ENCODE data around the gene PBXIP1.

The PBXIP1 gene

DNA sequence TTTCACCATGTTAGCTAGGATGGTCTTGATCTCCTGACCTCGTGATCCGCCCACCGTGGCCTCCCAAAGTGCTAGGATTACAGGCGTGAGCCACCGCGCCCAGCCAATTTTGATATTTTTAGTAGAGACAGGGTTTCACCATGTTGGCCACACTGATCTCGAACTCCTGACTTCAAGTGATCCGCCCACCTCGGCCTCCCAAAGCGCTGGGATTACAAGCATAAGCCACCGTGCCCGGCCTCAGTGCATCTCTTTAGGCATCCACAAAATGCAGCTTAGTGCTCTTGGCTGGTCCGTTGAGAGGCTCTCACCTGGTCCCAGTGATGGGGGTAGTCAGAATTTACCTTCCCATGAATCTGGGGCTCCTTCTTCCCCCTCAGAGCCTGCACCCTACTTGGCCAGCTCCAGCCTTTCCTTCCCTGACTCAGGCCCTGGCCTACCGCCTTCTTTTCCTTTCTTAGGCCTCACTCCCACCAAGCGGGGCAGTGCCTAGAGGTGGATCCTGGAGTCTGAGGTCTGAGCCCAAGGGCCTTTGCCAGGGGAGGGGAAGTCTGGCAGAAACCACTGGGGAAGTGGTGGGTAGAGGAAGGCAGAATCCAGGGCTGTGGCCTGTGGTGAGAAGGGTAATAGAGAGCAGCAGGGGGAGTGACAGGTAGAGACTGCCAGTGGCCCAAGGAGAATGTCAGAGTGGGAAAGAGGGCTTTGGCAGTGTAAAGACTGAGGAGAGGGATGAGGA is 41.2 kb upstream of the PBXIP1 start:
- no peak for TF ChIP-seq FOXP2 (optimal IDR thresholded peaks at IDR 0.05; ENCODE audit: borderline replicate concordance, extremely low read depth, extremely low read length, insufficient read depth)
- TF ChIP-seq SIN3A (IDR thresholded peaks at IDR 0.05; ENCODE audit: borderline replicate concordance, insufficient read depth, low read length), result no peak
- no peak for TF ChIP-seq POLR2AphosphoS5 (IDR thresholded peaks at IDR 0.05; ENCODE audit: low read depth, low read length)
- no peak for TF ChIP-seq TAF1 (IDR thresholded peaks at IDR 0.05; ENCODE audit: borderline replicate concordance, insufficient read depth, low read length)
- TF ChIP-seq, protein P1, sequence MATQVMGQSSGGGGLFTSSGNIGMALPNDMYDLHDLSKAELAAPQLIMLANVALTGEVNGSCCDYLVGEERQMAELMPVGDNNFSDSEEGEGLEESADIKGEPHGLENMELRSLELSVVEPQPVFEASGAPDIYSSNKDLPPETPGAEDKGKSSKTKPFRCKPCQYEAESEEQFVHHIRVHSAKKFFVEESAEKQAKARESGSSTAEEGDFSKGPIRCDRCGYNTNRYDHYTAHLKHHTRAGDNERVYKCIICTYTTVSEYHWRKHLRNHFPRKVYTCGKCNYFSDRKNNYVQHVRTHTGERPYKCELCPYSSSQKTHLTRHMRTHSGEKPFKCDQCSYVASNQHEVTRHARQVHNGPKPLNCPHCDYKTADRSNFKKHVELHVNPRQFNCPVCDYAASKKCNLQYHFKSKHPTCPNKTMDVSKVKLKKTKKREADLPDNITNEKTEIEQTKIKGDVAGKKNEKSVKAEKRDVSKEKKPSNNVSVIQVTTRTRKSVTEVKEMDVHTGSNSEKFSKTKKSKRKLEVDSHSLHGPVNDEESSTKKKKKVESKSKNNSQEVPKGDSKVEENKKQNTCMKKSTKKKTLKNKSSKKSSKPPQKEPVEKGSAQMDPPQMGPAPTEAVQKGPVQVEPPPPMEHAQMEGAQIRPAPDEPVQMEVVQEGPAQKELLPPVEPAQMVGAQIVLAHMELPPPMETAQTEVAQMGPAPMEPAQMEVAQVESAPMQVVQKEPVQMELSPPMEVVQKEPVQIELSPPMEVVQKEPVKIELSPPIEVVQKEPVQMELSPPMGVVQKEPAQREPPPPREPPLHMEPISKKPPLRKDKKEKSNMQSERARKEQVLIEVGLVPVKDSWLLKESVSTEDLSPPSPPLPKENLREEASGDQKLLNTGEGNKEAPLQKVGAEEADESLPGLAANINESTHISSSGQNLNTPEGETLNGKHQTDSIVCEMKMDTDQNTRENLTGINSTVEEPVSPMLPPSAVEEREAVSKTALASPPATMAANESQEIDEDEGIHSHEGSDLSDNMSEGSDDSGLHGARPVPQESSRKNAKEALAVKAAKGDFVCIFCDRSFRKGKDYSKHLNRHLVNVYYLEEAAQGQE (IDR thresholded peaks at IDR 0.05; ENCODE audit: insufficient read depth in 1 of 2, low read depth in 2 of 2, low read length in 2 of 2), result no peak

DNA sequence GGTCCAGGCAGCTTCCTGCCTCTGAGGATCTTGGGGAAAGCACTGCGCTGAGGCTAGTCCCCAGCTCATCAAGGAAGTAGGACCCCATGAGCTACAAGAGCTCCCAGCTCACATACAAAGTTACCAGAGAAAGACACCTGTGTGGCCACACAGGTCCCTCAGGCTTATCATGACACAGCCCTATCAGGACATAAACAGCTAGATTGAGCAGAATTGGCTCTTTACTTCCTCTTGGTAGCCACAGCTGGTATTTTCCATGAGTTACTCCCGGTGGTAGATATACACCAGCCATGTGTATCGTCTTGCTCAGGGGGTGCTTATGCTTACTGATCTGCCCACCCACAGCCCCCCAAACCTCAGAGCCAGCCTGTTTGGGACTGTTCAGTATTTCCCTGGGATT is 38.7 kb upstream of the PBXIP1 start:
- TF ChIP-seq SIN3A (IDR thresholded peaks at IDR 0.05; ENCODE audit: borderline replicate concordance, insufficient read depth, low read length), result no peak

DNA sequence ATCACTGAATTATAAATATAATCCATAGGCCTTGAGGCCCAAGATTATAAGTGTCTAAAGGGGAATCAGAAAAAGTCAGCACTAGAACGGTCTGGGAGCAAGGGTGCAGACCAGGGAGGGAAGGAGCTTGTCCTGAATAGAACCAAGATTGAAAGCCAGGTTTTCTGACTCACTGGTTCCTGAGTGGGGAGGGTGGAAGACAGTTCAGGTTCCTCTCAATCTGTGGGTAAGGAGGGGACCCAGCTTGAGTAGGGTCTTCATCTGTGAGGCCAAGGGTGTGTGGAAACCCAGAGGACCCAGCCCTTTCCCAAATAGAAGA is 38.3 kb upstream of the PBXIP1 start:
- TF ChIP-seq FOXP2 (optimal IDR thresholded peaks at IDR 0.05; ENCODE audit: borderline replicate concordance, extremely low read depth, extremely low read length, insufficient read depth) (no peak), TAF1 (IDR thresholded peaks at IDR 0.05; ENCODE audit: borderline replicate concordance, insufficient read depth, low read length) (no peak), POLR2AphosphoS5 (IDR thresholded peaks at IDR 0.05; ENCODE audit: low read depth, low read length) (no peak), SIN3A (IDR thresholded peaks at IDR 0.05; ENCODE audit: borderline replicate concordance, insufficient read depth, low read length) (no peak)
- TF ChIP-seq, protein P1 (IDR thresholded peaks at IDR 0.05; ENCODE audit: insufficient read depth in 1 of 2, low read depth in 2 of 2, low read length in 2 of 2), result no peak

DNA sequence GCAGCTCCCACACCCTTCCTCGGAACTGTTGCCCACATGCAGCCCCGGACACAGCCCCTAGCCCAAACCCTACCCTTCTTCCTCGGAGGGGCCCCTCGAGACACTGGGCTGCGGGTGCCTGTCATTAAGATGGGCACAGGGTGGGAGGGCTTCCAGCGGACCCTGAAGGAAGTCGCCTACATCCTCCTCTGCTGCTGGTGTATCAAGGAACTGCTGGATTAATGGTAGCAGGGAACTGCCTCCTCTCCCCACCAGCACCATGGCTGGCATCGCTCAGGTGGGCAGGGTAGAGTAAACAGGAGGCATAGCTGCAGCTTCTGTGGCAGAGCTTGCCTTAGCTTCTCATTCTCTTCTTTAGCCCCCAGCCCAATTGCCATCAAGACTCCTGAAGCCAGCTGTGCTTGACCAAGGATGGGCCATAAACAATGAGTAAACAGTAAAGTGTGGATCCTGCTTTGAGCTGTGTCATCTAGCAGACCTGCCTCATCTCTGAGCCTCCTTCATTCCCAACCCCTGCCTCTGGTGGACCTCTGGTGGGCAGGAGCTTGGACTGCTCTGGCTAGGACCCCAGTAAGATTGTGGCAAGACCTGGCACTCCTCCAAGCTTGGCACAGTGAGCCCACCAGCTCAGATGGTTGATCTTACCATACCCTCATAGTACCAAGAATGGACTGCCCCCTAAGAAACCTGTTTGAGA is 37.8 kb upstream of the PBXIP1 start, which contains the start of gene LENEP:
Gene LENEP, plus strand, starts transcription at position 15 of the 697 bp plus-strand sequence. Its CDS starts 22 bp downstream, at position 37.
- TF ChIP-seq POLR2AphosphoS5 (IDR thresholded peaks at IDR 0.05; ENCODE audit: low read depth, low read length) (no peak; the same call in 1 of the 2 replicates), TAF1 (IDR thresholded peaks at IDR 0.05; ENCODE audit: borderline replicate concordance, insufficient read depth, low read length) (no peak), SIN3A (IDR thresholded peaks at IDR 0.05; ENCODE audit: borderline replicate concordance, insufficient read depth, low read length) (no peak), FOXP2 (optimal IDR thresholded peaks at IDR 0.05; ENCODE audit: borderline replicate concordance, extremely low read depth, extremely low read length, insufficient read depth) (no peak)
- TF ChIP-seq, protein P1 (IDR thresholded peaks at IDR 0.05; ENCODE audit: insufficient read depth in 1 of 2, low read depth in 2 of 2, low read length in 2 of 2), result no peak

DNA sequence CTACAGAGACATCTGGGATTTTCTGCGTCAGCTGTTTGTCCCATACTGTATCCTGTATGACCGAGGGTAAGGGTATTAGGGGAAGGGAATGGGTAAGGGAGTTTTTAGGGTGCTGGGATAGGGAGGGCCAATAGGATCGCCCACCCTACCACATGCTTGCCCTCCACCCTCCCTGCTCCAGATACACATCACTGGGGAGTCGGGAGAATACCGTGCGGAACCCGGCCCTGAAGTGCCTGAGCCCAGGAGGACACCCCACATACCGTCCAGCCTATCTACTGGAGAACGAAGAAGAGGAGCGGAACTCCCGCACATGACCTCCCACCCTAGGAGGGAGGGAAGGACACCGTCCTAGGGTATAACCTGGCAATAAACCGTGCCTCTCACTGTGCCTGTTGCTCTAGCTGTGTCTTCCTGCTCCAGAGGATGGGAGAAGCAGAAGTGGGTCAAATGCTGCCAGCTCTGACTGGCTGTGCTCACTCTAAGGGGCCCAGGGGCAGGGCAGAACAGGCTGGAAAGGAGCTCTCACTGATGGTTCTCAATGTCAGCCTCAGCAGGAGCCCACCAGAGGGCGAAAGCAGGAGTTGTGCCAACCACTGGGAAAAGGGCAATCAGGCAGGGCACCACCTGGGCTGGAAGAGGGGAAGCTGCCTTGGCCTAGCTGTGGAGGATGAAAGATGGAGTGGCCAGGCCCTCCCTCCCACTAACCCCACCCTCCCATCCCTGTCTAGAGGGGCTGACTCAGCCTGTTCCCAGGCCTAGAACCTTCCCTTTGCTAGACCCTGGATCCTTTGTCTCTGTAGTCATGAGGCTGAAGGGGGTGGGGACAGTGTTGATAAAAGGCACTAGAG is 37.0 kb upstream of the PBXIP1 start:
- peak; percentile 76 for TF ChIP-seq POLR2AphosphoS5 (IDR thresholded peaks at IDR 0.05; ENCODE audit: low read depth, low read length)
- no peak for TF ChIP-seq TAF1 (IDR thresholded peaks at IDR 0.05; ENCODE audit: borderline replicate concordance, insufficient read depth, low read length)
- TF ChIP-seq, protein P1 (IDR thresholded peaks at IDR 0.05; ENCODE audit: insufficient read depth in 1 of 2, low read depth in 2 of 2, low read length in 2 of 2), result no peak
